GM23338 (cell line): ENCODE results near the gene MBD5. TPM values are rescaled to one million over a fixed set of nuclear protein-coding genes. Genes with fewer than 3 reads are reported as not detected.

Experiments used
- ATAC-seq: fragments of 200-7000 bp; cut with Tn5 transposase; 3 replicates; pipeline ENCODE4 v1.9.1; 2020
- DNase-seq: peaks from one replicate; pipeline ENCODE4 v3.0.0-alpha.2; 2015; ENCODE audit warnings: low spot score
- H2AFZ ChIP-seq: fragments of 200-600 bp; sonication (generic); 2 replicates; pipeline ENCODE4 v1.8.0; 2016; ENCODE audit warnings: antibody characterized with exemption, mild to moderate bottlenecking, moderate library complexity
- H3F3A ChIP-seq: fragments of 200-600 bp; sonication (generic); replicated peaks from 2 replicates; pipeline ENCODE4 v1.8.0; 2017; ENCODE audit warnings: antibody characterized with exemption, mixed run types, low read depth
- H3K27ac ChIP-seq: fragments of 200-600 bp; sonication (generic); 2 replicates; pipeline ENCODE4 v1.6.1; 2016; ENCODE audit warnings: low read depth
- H3K27me3 ChIP-seq: fragments of 200-600 bp; sonication (generic); 2 replicates; pipeline ENCODE4 v1.8.0; 2016; ENCODE audit warnings: mild to moderate bottlenecking, mixed run types, moderate library complexity; ENCODE audit not compliant: insufficient read depth
- H3K36me3 ChIP-seq: fragments of 200-600 bp; sonication (generic); 2 replicates; pipeline ENCODE4 v1.8.0; 2016; ENCODE audit warnings: mild to moderate bottlenecking; ENCODE audit not compliant: insufficient read depth
- H3K4me1 ChIP-seq: fragments of 200-600 bp; sonication (generic); 2 replicates; pipeline ENCODE4 v1.8.0; 2016; ENCODE audit warnings: mild to moderate bottlenecking, moderate library complexity; ENCODE audit not compliant: insufficient read depth
- H3K4me2 ChIP-seq: fragments of 200-600 bp; sonication (generic); 2 replicates; pipeline ENCODE4 v1.7.1; 2017; ENCODE audit warnings: mixed run types
- H3K4me3 ChIP-seq: fragments of 200-600 bp; sonication (generic); 2 replicates; pipeline ENCODE4 v1.6.1; 2016; ENCODE audit warnings: mixed run types
- H3K79me2 ChIP-seq: fragments of 200-600 bp; sonication (generic); replicated peaks from 2 replicates; pipeline ENCODE4 v1.8.0; 2017; ENCODE audit warnings: mild to moderate bottlenecking; ENCODE audit not compliant: insufficient read depth
- H3K9me2 ChIP-seq: fragments of 200-600 bp; sonication (generic); 2 replicates; pipeline ENCODE4 v1.8.0; 2017; ENCODE audit not compliant: insufficient read depth
- H4K20me1 ChIP-seq: fragments of 200-600 bp; sonication (generic); replicated peaks from 2 replicates; pipeline ENCODE4 v1.8.0; 2017; ENCODE audit warnings: mild to moderate bottlenecking; ENCODE audit not compliant: insufficient read depth
- H3K27ac Mint-ChIP-seq: 2 replicates; pipeline ENCODE4 v1.8.0; 2020; ENCODE audit warnings: inconsistent platforms, mild to moderate bottlenecking, moderate library complexity, mixed read lengths
- H3K27me3 Mint-ChIP-seq: 3 replicates; pipeline ENCODE4 v1.8.0; 2022; ENCODE audit warnings: low read depth, mild to moderate bottlenecking, moderate library complexity, mixed read lengths, inconsistent platforms; ENCODE audit not compliant: insufficient read depth, poor library complexity
- H3K36me3 Mint-ChIP-seq: 3 replicates; pipeline ENCODE4 v1.8.0; 2021; ENCODE audit warnings: low read depth, mild to moderate bottlenecking, inconsistent platforms, moderate library complexity, mixed read lengths
- H3K4me1 Mint-ChIP-seq: 3 replicates; pipeline ENCODE4 v1.8.0; 2020; ENCODE audit warnings: mild to moderate bottlenecking, inconsistent platforms, mixed read lengths
- H3K4me3 Mint-ChIP-seq: 3 replicates; pipeline ENCODE4 v1.8.0; 2021; ENCODE audit warnings: moderate library complexity, mild to moderate bottlenecking, inconsistent platforms, mixed read lengths
- H3K9me3 Mint-ChIP-seq: 3 replicates; pipeline ENCODE4 v1.8.0; 2020; ENCODE audit warnings: moderate library complexity, mild to moderate bottlenecking, inconsistent platforms, mixed read lengths
- CREB1 ChIP-seq: fragments of 250-450 bp; sonication (Bioruptor Pico); IDR thresholded peaks from 2 replicates; pipeline ENCODE4 v1.5.0; 2020; ENCODE audit warnings: low read depth, mild to moderate bottlenecking, moderate library complexity
- CTCF ChIP-seq, 2 experiments: fragments of 200-600 bp in 1 of 2; sonication (generic) in 1 of 2; conservative IDR thresholded peaks; 2 replicates each; pipeline versions ENCODE4 v1.5.1 to v1.6.1; 2016 to 2017; ENCODE audit warnings: antibody characterized with exemption in 2 of 2, low read depth in 2 of 2, mild to moderate bottlenecking in 2 of 2, moderate library complexity in 1 of 2
- EZH2 ChIP-seq: fragments of 200-600 bp; sonication (generic); IDR thresholded peaks from one replicate; pipeline ENCODE4 v1.8.0; 2017; ENCODE audit warnings: antibody characterized with exemption, mild to moderate bottlenecking, low read depth; ENCODE audit not compliant: unreplicated experiment
- EZH2phosphoT487 ChIP-seq: fragments of 200-600 bp; sonication (generic); IDR thresholded peaks from one replicate; pipeline ENCODE4 v1.8.1; 2018; ENCODE audit warnings: antibody characterized with exemption; ENCODE audit not compliant: unreplicated experiment
- JUNB ChIP-seq: IDR thresholded peaks from one replicate; pipeline ENCODE4 v1.6.1; 2016; ENCODE audit warnings: antibody characterized with exemption; ENCODE audit not compliant: unreplicated experiment
- NANOG ChIP-seq: IDR thresholded peaks from 2 replicates; pipeline ENCODE4 v1.6.1; 2016; ENCODE audit warnings: antibody characterized with exemption, borderline replicate concordance
- POLR2AphosphoS5 ChIP-seq: IDR thresholded peaks from 2 replicates; pipeline ENCODE4 v1.6.1; 2016; ENCODE audit warnings: antibody characterized with exemption, low read depth
- REST ChIP-seq: IDR thresholded peaks from one replicate; pipeline ENCODE4 v1.6.1; 2018; ENCODE audit warnings: antibody characterized with exemption; ENCODE audit not compliant: unreplicated experiment
- STAT1 ChIP-seq: IDR thresholded peaks from one replicate; pipeline ENCODE4 v1.6.1; 2016; ENCODE audit warnings: antibody characterized with exemption; ENCODE audit not compliant: unreplicated experiment
- ZNF114 ChIP-seq: fragments of 250-450 bp; sonication (Bioruptor Pico); IDR thresholded peaks from 2 replicates; pipeline ENCODE4 v1.5.0; 2020; ENCODE audit warnings: mild to moderate bottlenecking, moderate library complexity
- ZNF331 ChIP-seq: fragments of 250-450 bp; sonication (Bioruptor Pico); IDR thresholded peaks from 2 replicates; pipeline ENCODE4 v1.5.0; 2020; ENCODE audit warnings: low read depth, mild to moderate bottlenecking, moderate library complexity
- polyA plus RNA-seq: library from polyadenylated mRNA; unstranded; fragments of >200 nt; fragmentation: Nextera tagmentation; extraction: Ambion mirVana; gene quantifications from 2 replicates; pipeline ENCODE4 v1.2.1, GENCODE V29; 2016
- total RNA-seq: library from RNA; depleted of rRNA; stranded (reverse); fragments of >200 nt; shearing (Covaris generic); gene quantifications from 2 replicates; pipeline ENCODE4 v1.2.3, GENCODE V29; 2014
- TF ChIP-seq, protein P1 (sequence below): fragments of 250-450 bp; sonication (Bioruptor Pico); IDR thresholded peaks from 2 replicates; pipeline ENCODE4 v1.5.0; 2020; ENCODE audit warnings: mild to moderate bottlenecking, moderate library complexity

The MBD5 gene
- total and polyA plus RNA-seq, 2 experiments from 2014 or later, result 16.2 to 23.1 TPM

DNA sequence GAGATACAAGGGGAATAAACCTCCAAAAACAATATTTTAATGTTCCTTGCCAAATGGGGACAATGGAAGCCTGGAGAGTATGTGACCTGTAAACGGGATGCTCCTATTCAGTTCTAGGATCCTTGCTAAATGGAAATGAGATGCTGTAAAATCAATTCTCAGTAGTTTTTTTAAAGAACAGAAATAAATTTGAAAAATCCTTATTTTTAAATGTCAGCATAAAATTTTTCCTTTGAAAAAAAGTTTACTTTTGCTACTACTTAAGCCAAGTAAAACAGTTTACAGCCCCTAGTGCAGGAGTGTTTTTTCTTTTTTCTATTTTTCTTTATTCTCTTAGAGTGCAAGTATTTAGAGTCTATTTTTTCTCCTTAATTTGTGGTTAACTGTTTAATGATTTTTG lies 158.8 kb downstream of the MBD5 start:
- DNase-seq, result no peak
- no peaks in the 10 kb centered on the region for H3K9me3 Mint-ChIP-seq
- Histone ChIP-seq H3K9me2 (no peaks in the 10 kb centered on the region), H3K4me2 (no peak overlapping the region), H3K4me1 (no peaks in the 10 kb centered on the region), H3K27ac (no peak overlapping the region), H3F3A (no peaks in the 10 kb centered on the region), H4K20me1 (no peaks in the 10 kb centered on the region; the same call in 1 of the 2 replicates), H3K27me3 (no peaks in the 10 kb centered on the region), H3K79me2 (no peaks in the 10 kb centered on the region), H2AFZ (no peak overlapping the region), H3K4me3 (no peak overlapping the region), H3K36me3 (no peaks in the 10 kb centered on the region)
- H3K4me3 Mint-ChIP-seq, result no peak overlapping the region
- H3K27ac Mint-ChIP-seq, result 0 out of 2 replicates have a peak overlapping the region, but pooled peaks have one; percentile 1
- no peaks in the 10 kb centered on the region for H3K27me3 Mint-ChIP-seq
- no peaks in the 10 kb centered on the region for H3K4me1 Mint-ChIP-seq
- no peak for TF ChIP-seq CREB1 (CRISPR knock-in tag)
- TF ChIP-seq REST, result no peak
- TF ChIP-seq JUNB, result no peak
- TF ChIP-seq NANOG, result no peak
- TF ChIP-seq STAT1, result no peak
- TF ChIP-seq ZNF331 (CRISPR knock-in tag), result no peak
- no peak for TF ChIP-seq CTCF (conservative IDR thresholded peaks at IDR 0.05; ENCODE audit: low read depth in 2 of 2)
- TF ChIP-seq EZH2phosphoT487, result no peak
- no peak for TF ChIP-seq ZNF114 (CRISPR knock-in tag)
- TF ChIP-seq EZH2, result no peak
- no peak for TF ChIP-seq POLR2AphosphoS5
- TF ChIP-seq, protein P1, sequence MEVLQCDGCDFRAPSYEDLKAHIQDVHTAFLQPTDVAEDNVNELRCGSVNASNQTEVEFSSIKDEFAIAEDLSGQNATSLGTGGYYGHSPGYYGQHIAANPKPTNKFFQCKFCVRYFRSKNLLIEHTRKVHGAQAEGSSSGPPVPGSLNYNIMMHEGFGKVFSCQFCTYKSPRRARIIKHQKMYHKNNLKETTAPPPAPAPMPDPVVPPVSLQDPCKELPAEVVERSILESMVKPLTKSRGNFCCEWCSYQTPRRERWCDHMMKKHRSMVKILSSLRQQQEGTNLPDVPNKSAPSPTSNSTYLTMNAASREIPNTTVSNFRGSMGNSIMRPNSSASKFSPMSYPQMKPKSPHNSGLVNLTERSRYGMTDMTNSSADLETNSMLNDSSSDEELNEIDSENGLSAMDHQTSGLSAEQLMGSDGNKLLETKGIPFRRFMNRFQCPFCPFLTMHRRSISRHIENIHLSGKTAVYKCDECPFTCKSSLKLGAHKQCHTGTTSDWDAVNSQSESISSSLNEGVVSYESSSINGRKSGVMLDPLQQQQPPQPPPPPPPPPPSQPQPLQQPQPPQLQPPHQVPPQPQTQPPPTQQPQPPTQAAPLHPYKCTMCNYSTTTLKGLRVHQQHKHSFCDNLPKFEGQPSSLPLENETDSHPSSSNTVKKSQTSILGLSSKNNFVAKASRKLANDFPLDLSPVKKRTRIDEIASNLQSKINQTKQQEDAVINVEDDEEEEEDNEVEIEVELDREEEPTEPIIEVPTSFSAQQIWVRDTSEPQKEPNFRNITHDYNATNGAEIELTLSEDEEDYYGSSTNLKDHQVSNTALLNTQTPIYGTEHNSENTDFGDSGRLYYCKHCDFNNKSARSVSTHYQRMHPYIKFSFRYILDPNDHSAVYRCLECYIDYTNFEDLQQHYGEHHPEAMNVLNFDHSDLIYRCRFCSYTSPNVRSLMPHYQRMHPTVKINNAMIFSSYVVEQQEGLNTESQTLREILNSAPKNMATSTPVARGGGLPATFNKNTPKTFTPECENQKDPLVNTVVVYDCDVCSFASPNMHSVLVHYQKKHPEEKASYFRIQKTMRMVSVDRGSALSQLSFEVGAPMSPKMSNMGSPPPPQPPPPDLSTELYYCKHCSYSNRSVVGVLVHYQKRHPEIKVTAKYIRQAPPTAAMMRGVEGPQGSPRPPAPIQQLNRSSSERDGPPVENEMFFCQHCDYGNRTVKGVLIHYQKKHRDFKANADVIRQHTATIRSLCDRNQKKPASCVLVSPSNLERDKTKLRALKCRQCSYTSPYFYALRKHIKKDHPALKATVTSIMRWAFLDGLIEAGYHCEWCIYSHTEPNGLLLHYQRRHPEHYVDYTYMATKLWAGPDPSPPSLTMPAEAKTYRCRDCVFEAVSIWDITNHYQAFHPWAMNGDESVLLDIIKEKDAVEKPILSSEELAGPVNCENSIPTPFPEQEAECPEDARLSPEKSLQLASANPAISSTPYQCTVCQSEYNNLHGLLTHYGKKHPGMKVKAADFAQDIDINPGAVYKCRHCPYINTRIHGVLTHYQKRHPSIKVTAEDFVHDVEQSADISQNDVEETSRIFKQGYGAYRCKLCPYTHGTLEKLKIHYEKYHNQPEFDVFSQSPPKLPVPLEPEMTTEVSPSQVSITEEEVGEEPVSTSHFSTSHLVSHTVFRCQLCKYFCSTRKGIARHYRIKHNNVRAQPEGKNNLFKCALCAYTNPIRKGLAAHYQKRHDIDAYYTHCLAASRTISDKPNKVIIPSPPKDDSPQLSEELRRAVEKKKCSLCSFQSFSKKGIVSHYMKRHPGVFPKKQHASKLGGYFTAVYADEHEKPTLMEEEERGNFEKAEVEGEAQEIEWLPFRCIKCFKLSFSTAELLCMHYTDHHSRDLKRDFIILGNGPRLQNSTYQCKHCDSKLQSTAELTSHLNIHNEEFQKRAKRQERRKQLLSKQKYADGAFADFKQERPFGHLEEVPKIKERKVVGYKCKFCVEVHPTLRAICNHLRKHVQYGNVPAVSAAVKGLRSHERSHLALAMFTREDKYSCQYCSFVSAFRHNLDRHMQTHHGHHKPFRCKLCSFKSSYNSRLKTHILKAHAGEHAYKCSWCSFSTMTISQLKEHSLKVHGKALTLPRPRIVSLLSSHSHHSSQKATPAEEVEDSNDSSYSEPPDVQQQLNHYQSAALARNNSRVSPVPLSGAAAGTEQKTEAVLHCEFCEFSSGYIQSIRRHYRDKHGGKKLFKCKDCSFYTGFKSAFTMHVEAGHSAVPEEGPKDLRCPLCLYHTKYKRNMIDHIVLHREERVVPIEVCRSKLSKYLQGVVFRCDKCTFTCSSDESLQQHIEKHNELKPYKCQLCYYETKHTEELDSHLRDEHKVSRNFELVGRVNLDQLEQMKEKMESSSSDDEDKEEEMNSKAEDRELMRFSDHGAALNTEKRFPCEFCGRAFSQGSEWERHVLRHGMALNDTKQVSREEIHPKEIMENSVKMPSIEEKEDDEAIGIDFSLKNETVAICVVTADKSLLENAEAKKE, result no peak
- no peak for ATAC-seq
- H3K36me3 Mint-ChIP-seq, result no peaks in the 10 kb centered on the region; the same call in 2 of the 3 replicates
